ENCODE data around the gene MXD1.

MXD1 gene

DNA sequence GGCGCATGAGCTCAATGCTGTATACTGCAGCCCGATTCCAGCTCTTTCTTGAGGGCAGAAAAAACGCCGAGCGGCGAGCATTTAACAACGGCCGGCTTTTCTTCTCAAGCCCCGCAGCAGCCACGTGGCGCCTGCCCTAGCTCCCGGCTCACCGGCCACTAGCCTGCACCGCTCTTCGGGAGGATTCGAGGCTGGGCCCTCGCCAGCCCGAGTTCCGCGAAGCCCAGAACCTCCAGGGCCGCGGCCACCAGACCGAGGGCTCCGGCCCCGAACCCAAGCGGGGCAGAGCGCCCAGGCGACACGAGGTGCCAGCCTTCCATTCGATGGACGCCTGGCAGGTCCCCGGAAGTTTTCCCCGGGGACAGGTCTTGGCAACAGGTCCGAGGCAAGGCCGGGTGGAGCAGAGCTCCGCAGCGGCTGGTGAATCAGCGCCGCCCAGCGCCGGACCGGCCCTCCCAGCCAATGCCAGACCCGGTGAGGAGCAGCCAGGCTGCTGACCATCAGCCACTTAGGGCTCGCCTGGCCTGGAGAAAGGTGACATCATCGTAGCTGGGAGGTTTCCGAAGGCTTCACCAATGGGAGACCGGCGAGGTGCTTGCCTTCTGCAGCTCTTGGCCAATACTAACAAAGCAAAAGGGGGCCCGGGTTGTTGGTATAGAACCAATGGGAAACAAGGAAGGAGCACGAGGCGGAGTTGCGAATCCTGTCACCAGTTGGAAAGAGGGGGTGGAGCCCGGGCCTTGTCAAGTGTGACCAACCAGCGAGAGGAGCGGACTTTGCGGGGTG is 552 bp upstream of the MXD1 start:
- under 1% methylated on average over 56 of the region's 56 CpGs for WGBS
- H3K27ac ChIP-seq (ENCODE audit: low read depth, low read length) = peak overlapping the region; percentile 95
- H3K9ac ChIP-seq (ENCODE audit: low read depth, low read length) = peak overlapping the region; percentile 94
- H3K4me1 ChIP-seq (ENCODE audit: insufficient read depth, low read length) = peaks cover 3% of the 10 kb centered on the region; the same call in 1 of the 2 replicates
- peak overlapping the region; percentile 68 for H3K4me3 ChIP-seq (ENCODE audit: low read length)
- no peaks in the 10 kb centered on the region for H3K9me3 ChIP-seq (ENCODE audit: insufficient read depth, low read depth, low read length)
- peaks cover 19% of the 10 kb centered on the region for H3K36me3 ChIP-seq (ENCODE audit: insufficient read depth, low read length)
- H3K27me3 ChIP-seq (ENCODE audit: insufficient read depth, low read length) = peaks cover 9% of the 10 kb centered on the region; the same call in 1 of the 2 replicates

DNA sequence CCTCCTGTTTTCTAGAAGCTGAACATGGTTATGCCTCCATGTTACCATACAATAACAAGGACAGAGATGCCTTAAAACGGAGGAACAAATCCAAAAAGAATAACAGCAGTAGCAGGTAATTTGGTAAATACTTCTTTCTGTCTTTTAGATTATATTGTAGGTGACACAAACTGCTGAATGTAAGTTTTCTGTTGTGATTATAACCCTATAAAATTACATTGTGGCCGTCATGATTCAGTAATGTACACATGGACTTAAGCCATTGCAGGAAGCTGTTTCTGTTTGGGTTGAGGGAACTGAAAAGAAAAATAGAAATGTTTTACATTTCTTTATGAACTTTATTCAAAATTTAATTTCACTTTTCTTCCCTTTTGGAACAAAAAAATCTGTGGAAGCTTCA is 1.2 kb downstream of the MXD1 start:
- Histone ChIP-seq H3K9ac (ENCODE audit: low read depth, low read length) (no peak overlapping the region), H3K4me1 (ENCODE audit: insufficient read depth, low read length) (peaks cover 3% of the 10 kb centered on the region; the same call in 1 of the 2 replicates), H3K27ac (ENCODE audit: low read depth, low read length) (no peak overlapping the region), H3K4me3 (ENCODE audit: low read length) (peak overlapping the region; percentile 67), H3K27me3 (ENCODE audit: insufficient read depth, low read length) (peaks cover 9% of the 10 kb centered on the region; the same call in 1 of the 2 replicates), H3K36me3 (ENCODE audit: insufficient read depth, low read length) (peaks cover 11% of the 10 kb centered on the region), H3K9me3 (ENCODE audit: insufficient read depth, low read depth, low read length) (no peaks in the 10 kb centered on the region)
- 96% methylated on average over 2 of the region's 2 CpGs for WGBS

DNA sequence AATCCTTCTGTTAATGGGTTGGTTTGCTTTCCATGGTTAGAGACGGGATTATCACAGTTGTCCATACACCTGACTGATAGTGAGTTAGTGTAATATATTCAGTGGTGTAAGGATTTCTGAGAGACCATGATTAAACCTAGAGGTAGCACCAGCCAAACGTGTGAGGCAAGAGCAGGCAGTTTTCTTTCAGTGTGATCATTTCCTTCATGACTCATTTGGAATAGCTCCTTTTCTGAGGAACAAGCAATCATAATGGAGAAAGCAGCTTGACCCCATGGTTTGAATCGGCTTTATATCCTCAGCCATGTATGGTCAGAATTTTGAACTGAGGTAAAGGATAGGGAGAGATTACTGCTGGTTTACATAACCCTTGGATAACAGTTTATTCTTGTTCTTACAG is 2.9 kb downstream of the MXD1 start:
- no peaks in the 10 kb centered on the region for H3K9me3 ChIP-seq (ENCODE audit: insufficient read depth, low read depth, low read length)
- peaks cover 9% of the 10 kb centered on the region for H3K36me3 ChIP-seq (ENCODE audit: insufficient read depth, low read length)
- H3K27me3 ChIP-seq (ENCODE audit: insufficient read depth, low read length) = peaks cover 9% of the 10 kb centered on the region; the same call in 1 of the 2 replicates
- H3K27ac ChIP-seq (ENCODE audit: low read depth, low read length) = no peak overlapping the region
- H3K4me1 ChIP-seq (ENCODE audit: insufficient read depth, low read length) = peaks cover 3% of the 10 kb centered on the region; the same call in 1 of the 2 replicates
- H3K9ac ChIP-seq (ENCODE audit: low read depth, low read length) = peak overlapping the region; percentile 24; the same call in 1 of the 2 replicates
- H3K4me3 ChIP-seq (ENCODE audit: low read length) = no peak overlapping the region
- 68% methylated on average over 3 of the region's 3 CpGs for WGBS

DNA sequence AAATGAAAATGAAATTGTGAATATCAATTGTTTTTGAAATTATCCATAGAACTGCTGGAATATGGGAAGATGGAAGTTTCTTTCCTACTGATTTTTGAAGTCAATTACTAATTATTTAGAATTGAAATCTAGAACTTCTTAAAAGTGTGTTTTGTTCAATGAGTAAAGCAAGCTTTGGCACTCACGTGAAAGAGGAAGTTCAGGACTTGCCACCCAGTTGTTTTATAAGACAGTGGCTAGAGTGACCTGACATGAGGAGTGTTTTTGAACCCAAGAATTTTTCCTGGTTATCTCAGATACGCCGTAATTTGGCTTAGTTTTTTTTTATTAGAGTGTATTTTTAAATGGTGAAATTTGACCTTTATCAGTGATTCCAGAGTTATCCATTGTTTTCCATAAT is 3.5 kb downstream of the MXD1 start:
- Histone ChIP-seq H3K9me3 (ENCODE audit: insufficient read depth, low read depth, low read length) (no peaks in the 10 kb centered on the region), H3K9ac (ENCODE audit: low read depth, low read length) (peak overlapping the region; percentile 24; the same call in 1 of the 2 replicates), H3K27ac (ENCODE audit: low read depth, low read length) (no peak overlapping the region), H3K27me3 (ENCODE audit: insufficient read depth, low read length) (peaks cover 9% of the 10 kb centered on the region; the same call in 1 of the 2 replicates), H3K36me3 (ENCODE audit: insufficient read depth, low read length) (peaks cover 3% of the 10 kb centered on the region; the same call in 1 of the 2 replicates), H3K4me3 (ENCODE audit: low read length) (no peak overlapping the region), H3K4me1 (ENCODE audit: insufficient read depth, low read length) (peaks cover 3% of the 10 kb centered on the region; the same call in 1 of the 2 replicates)
- 35% methylated on average over 3 of the region's 3 CpGs for WGBS

DNA sequence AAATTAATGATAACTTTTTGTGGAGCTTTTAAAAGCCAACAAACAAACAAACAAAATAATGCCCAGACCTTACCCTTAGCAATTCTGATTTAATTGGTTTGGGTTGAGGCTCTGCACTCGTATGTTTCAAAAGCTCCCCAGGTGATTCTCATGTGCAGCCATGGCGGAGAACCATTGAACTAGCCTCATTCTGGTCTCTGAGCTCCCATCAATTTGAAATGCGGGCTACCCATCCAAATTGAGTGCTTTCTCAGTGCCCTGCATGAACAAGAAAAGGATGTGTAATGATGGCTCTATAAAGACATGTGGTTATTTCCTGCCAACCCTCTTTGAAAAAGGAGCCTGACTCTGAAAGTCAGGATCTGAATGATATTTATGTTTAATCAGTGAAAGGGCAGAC is 8.2 kb downstream of the MXD1 start:
- Histone ChIP-seq H3K4me3 (ENCODE audit: low read length) (no peak overlapping the region), H3K9ac (ENCODE audit: low read depth, low read length) (no peak overlapping the region), H3K36me3 (ENCODE audit: insufficient read depth, low read length) (0 out of 2 replicates have a peak, but pooled peaks cover 3% of the 10 kb centered on the region), H3K27me3 (ENCODE audit: insufficient read depth, low read length) (no peaks in the 10 kb centered on the region), H3K27ac (ENCODE audit: low read depth, low read length) (no peak overlapping the region), H3K4me1 (ENCODE audit: insufficient read depth, low read length) (peaks cover under 1% of the 10 kb centered on the region; the same call in 1 of the 2 replicates), H3K9me3 (ENCODE audit: insufficient read depth, low read depth, low read length) (no peaks in the 10 kb centered on the region)
- 90% methylated on average over 3 of the region's 3 CpGs for WGBS

DNA sequence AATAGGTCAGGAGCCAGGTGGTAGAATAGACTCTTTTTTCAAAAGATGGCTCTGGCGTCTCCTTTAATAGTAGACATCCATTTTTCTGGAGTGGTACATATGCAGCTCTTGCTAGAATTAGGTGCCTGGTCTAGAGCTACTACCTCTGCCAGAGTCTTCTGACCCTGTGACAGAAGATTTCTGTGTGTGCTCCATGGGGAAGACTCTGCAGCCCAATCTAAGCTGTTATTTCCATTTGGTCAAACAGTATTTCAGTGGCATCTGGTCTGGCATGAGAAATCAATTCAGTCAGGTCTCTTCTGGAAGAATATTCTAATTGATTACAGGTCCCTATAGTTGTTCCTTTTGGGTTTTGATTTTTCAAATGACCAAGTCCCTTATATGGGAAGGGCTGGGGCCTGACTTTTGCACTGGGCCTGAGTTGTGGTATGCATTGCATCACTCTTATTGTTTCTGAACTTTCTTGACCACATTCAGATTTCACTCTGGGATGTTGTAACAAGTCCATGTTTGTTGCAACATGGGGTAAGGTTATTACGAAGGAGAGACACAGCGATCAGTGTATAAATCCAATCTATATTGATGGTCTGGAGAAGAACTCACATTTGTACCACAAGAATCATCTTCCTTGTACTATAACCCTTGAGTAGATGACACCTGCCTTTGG is 12.1 kb downstream of the MXD1 start:
- 67% methylated on average over 3 of the region's 3 CpGs for WGBS
- no peak overlapping the region for H3K27ac ChIP-seq (ENCODE audit: low read depth, low read length)
- no peaks in the 10 kb centered on the region for H3K4me1 ChIP-seq (ENCODE audit: insufficient read depth, low read length)
- no peak overlapping the region for H3K9ac ChIP-seq (ENCODE audit: low read depth, low read length)
- no peaks in the 10 kb centered on the region for H3K27me3 ChIP-seq (ENCODE audit: insufficient read depth, low read length)
- no peak overlapping the region for H3K4me3 ChIP-seq (ENCODE audit: low read length)
- 0 out of 2 replicates have a peak, but pooled peaks cover 2% of the 10 kb centered on the region for H3K36me3 ChIP-seq (ENCODE audit: insufficient read depth, low read length)
- no peaks in the 10 kb centered on the region for H3K9me3 ChIP-seq (ENCODE audit: insufficient read depth, low read depth, low read length)

DNA sequence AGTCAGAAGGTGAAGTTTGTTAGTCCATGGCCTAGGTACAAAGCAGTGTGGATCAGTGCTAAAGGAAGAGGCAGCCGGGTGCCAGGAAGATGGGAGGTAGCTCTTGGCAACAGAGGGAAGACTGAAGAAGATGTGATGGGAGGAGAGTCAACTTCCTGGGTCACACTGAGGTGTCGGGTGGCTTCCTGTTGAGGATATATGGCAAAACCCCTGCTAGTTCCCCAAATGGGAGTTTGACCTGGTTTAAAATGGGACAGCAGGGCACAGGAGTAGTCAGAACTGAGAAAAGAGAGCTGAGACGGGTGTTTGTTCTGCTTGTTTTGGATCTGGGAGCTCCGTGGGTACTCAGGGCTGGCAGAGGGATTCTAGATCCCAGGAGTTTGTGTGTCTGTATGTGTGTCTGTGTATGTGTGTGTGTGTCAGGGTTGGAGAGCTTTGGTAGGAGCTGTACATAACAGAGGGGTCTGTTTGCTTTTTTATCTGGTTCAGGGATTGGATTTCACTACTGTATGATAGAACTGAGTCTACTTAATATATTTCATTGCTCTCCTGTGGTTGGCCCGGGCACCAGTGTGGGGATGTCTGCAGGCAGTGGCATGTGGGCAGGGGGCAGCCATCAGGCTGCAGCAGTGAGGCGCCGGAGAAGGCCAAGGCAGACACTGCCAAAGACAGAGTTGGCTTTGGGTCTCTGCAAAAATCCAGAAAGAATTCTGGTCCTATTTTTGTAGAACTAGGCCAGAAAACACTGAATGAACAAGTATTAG is 17.1 kb downstream of the MXD1 start:
- Histone ChIP-seq H3K36me3 (ENCODE audit: insufficient read depth, low read length) (0 out of 2 replicates have a peak, but pooled peaks cover 6% of the 10 kb centered on the region), H3K9me3 (ENCODE audit: insufficient read depth, low read depth, low read length) (no peaks in the 10 kb centered on the region), H3K27me3 (ENCODE audit: insufficient read depth, low read length) (no peaks in the 10 kb centered on the region), H3K4me3 (ENCODE audit: low read length) (no peak overlapping the region), H3K4me1 (ENCODE audit: insufficient read depth, low read length) (0 out of 2 replicates have a peak, but pooled peaks cover 4% of the 10 kb centered on the region), H3K9ac (ENCODE audit: low read depth, low read length) (no peak overlapping the region), H3K27ac (ENCODE audit: low read depth, low read length) (no peak overlapping the region)
- WGBS = 89% methylated on average over 7 of the region's 7 CpGs

DNA sequence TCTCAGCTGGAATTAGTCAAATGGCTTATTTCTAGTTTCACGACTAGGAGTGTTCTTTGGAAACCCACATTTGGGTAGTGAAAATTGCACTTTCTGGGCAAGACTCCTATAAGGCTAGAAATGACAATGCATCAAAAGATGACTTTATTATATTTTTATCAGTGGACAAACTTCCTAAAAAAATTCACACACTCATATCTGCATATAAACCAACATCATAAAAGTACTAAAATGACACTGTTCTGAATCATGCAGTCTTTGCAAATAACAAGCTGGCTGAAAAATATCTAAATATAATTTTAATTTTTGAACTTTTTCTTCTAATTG is 17.6 kb downstream of the MXD1 start:
- 0 out of 2 replicates have a peak, but pooled peaks cover 4% of the 10 kb centered on the region for H3K4me1 ChIP-seq (ENCODE audit: insufficient read depth, low read length)
- WGBS = 90% methylated on average over 1 of the region's 1 CpG

DNA sequence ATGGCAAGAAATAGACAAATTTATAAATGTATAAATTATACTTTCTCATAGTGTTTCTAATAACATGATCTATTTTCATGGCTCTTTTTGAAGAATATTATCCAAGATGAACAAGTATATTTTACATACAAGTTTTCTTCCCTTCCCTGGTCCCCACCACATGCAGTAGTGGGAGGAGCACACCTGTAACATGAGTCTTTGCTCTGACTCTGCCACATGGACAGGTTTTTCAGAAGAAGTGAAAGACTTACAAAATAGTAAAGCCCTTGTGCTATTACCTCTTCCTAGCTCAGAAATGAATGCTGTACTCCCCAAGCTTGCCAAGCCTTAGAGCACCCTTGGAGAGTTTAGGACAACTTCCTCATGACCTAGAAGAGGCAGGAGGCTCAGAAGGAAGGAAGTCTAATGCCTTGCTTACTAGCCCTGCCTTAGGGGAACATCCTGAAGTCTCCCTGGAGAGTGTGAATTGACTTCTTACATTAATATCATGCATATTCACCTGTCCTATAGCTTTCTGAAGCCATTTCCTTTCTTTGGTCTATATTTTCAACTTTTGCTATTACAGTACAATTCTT is 18.4 kb downstream of the MXD1 start:
- Histone ChIP-seq H3K27ac (ENCODE audit: low read depth, low read length) (no peak overlapping the region), H3K4me1 (ENCODE audit: insufficient read depth, low read length) (0 out of 2 replicates have a peak, but pooled peaks cover 4% of the 10 kb centered on the region), H3K36me3 (ENCODE audit: insufficient read depth, low read length) (peaks cover 11% of the 10 kb centered on the region), H3K4me3 (ENCODE audit: low read length) (no peak overlapping the region), H3K27me3 (ENCODE audit: insufficient read depth, low read length) (no peaks in the 10 kb centered on the region), H3K9ac (ENCODE audit: low read depth, low read length) (no peak overlapping the region), H3K9me3 (ENCODE audit: insufficient read depth, low read depth, low read length) (no peaks in the 10 kb centered on the region)

More for the DNA sequence above, 17.6 kb downstream of the MXD1 start:
- Histone ChIP-seq H3K27ac (ENCODE audit: low read depth, low read length) (no peak overlapping the region), H3K36me3 (ENCODE audit: insufficient read depth, low read length) (0 out of 2 replicates have a peak, but pooled peaks cover 6% of the 10 kb centered on the region), H3K9me3 (ENCODE audit: insufficient read depth, low read depth, low read length) (no peaks in the 10 kb centered on the region), H3K27me3 (ENCODE audit: insufficient read depth, low read length) (no peaks in the 10 kb centered on the region), H3K4me3 (ENCODE audit: low read length) (no peak overlapping the region), H3K9ac (ENCODE audit: low read depth, low read length) (no peak overlapping the region)

DNA sequence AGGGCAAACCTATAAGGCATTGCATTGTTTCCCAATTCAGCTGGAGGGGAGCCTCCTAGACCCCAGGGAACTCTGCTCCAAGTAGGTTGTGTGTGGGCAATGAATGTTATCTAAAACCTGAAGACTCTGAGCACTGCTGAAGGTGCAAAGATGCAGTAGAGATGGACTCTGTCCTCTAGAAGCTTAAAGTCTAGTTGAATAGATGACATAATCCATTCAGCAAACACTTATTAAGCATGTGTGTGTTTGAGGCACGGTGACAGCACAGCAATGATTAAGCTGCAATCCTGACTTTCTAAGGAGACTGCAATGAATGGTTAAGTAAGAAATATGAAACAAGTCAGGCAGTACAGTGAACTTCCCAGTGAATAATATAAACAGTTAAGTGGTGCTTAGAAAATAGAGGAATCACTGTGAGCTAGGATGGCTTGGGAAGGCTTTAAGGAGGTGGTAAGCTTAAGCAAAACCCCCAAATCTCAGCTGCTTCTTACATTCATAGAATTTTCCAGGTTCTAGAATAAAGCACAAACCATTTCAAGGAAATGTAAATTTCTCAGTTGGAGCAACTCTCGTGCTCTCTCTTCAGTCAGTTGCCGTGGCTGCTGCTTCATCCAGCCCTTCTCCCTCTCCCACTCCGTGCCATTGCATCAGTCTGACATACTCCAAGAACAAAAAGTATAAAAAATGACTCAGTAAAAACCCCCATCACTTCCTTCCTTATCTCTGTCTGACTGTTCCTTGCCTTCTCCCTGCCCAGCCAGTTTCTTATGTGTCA is 19.1 kb downstream of the MXD1 start:
- Histone ChIP-seq H3K27me3 (ENCODE audit: insufficient read depth, low read length) (no peaks in the 10 kb centered on the region), H3K4me3 (ENCODE audit: low read length) (no peak overlapping the region), H3K9ac (ENCODE audit: low read depth, low read length) (no peak overlapping the region), H3K9me3 (ENCODE audit: insufficient read depth, low read depth, low read length) (no peaks in the 10 kb centered on the region), H3K4me1 (ENCODE audit: insufficient read depth, low read length) (0 out of 2 replicates have a peak, but pooled peaks cover 4% of the 10 kb centered on the region), H3K36me3 (ENCODE audit: insufficient read depth, low read length) (peaks cover 17% of the 10 kb centered on the region), H3K27ac (ENCODE audit: low read depth, low read length) (no peak overlapping the region)
- 87% methylated on average over 4 of the region's 4 CpGs for WGBS
